ENCODE data around the gene BRD9.

Gene BRD9

GRCh38 chr5:852431-853401 lies 39.9 kb downstream of the BRD9 start:
- no peak overlapping the region for H3K27ac ChIP-seq (ENCODE audit: low read depth, low read length, poor library complexity, severe bottlenecking)
- H3K79me2 ChIP-seq (ENCODE audit: insufficient read depth, low read length), result no peaks in the 10 kb centered on the region
- no peaks in the 10 kb centered on the region for H3K36me3 ChIP-seq (ENCODE audit: insufficient read depth, low read length)
- H3K4me3 ChIP-seq (ENCODE audit: low read depth, low read length, poor library complexity, severe bottlenecking), result no peak overlapping the region
- TF ChIP-seq EZH2 (IDR thresholded peaks at IDR 0.05; ENCODE audit: borderline replicate concordance, low read length), result no peak
- TF ChIP-seq, protein P1, sequence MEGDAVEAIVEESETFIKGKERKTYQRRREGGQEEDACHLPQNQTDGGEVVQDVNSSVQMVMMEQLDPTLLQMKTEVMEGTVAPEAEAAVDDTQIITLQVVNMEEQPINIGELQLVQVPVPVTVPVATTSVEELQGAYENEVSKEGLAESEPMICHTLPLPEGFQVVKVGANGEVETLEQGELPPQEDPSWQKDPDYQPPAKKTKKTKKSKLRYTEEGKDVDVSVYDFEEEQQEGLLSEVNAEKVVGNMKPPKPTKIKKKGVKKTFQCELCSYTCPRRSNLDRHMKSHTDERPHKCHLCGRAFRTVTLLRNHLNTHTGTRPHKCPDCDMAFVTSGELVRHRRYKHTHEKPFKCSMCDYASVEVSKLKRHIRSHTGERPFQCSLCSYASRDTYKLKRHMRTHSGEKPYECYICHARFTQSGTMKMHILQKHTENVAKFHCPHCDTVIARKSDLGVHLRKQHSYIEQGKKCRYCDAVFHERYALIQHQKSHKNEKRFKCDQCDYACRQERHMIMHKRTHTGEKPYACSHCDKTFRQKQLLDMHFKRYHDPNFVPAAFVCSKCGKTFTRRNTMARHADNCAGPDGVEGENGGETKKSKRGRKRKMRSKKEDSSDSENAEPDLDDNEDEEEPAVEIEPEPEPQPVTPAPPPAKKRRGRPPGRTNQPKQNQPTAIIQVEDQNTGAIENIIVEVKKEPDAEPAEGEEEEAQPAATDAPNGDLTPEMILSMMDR (IDR thresholded peaks at IDR 0.05; ENCODE audit: low read length), result no peak
- H3K9me2 ChIP-seq (ENCODE audit: low read depth, low read length), result no peaks in the 10 kb centered on the region
- H4K20me1 ChIP-seq (ENCODE audit: insufficient read depth, low read length), result no peaks in the 10 kb centered on the region
- H3K4me1 ChIP-seq (ENCODE audit: insufficient read depth, low read length, severe bottlenecking), result no peaks in the 10 kb centered on the region
- no peak overlapping the region for H2AFZ ChIP-seq (ENCODE audit: low read length)
- no peaks in the 10 kb centered on the region for H3K27me3 ChIP-seq (ENCODE audit: insufficient read depth, low read length)
- H3K9ac ChIP-seq (ENCODE audit: low read length), result no peak overlapping the region
- H3K4me2 ChIP-seq (ENCODE audit: low read length), result no peak overlapping the region
- no peaks in the 10 kb centered on the region for H3F3A ChIP-seq (ENCODE audit: insufficient read depth, low read length)
- H3K9me3 ChIP-seq (ENCODE audit: low read length), result no peaks in the 10 kb centered on the region

- H3K9me3 ChIP-seq (ENCODE audit: low read length), result no peaks in the 10 kb centered on the region
- H3K27me3 ChIP-seq (ENCODE audit: insufficient read depth, low read length), result no peaks in the 10 kb centered on the region
- no peaks in the 10 kb centered on the region for H3K4me1 ChIP-seq (ENCODE audit: insufficient read depth, low read length, severe bottlenecking)
- no peaks in the 10 kb centered on the region for H3K9me2 ChIP-seq (ENCODE audit: low read depth, low read length)
- no peaks in the 10 kb centered on the region for H3K79me2 ChIP-seq (ENCODE audit: insufficient read depth, low read length)
- H3K4me2 ChIP-seq (ENCODE audit: low read length), result no peak overlapping the region
- no peak for TF ChIP-seq EZH2 (IDR thresholded peaks at IDR 0.05; ENCODE audit: borderline replicate concordance, low read length)
- TF ChIP-seq, protein P1 (IDR thresholded peaks at IDR 0.05; ENCODE audit: low read length), result no peak
- no peak overlapping the region for H3K9ac ChIP-seq (ENCODE audit: low read length)
- H4K20me1 ChIP-seq (ENCODE audit: insufficient read depth, low read length), result no peaks in the 10 kb centered on the region
- no peak overlapping the region for H3K27ac ChIP-seq (ENCODE audit: low read depth, low read length, poor library complexity, severe bottlenecking)
- H3K36me3 ChIP-seq (ENCODE audit: insufficient read depth, low read length), result no peaks in the 10 kb centered on the region
- H3K4me3 ChIP-seq (ENCODE audit: low read depth, low read length, poor library complexity, severe bottlenecking), result no peak overlapping the region
- H2AFZ ChIP-seq (ENCODE audit: low read length), result no peak overlapping the region
- no peaks in the 10 kb centered on the region for H3F3A ChIP-seq (ENCODE audit: insufficient read depth, low read length)
Observed at GRCh38 chr5:852018-852417, 40.6 kb downstream of the BRD9 start.

- TF ChIP-seq, protein P1 (IDR thresholded peaks at IDR 0.05; ENCODE audit: low read length), result no peak
- TF ChIP-seq EZH2 (IDR thresholded peaks at IDR 0.05; ENCODE audit: borderline replicate concordance, low read length), result no peak
- Histone ChIP-seq H3K4me3 (ENCODE audit: low read depth, low read length, poor library complexity, severe bottlenecking) (no peak overlapping the region), H4K20me1 (ENCODE audit: insufficient read depth, low read length) (no peaks in the 10 kb centered on the region), H3K4me1 (ENCODE audit: insufficient read depth, low read length, severe bottlenecking) (no peaks in the 10 kb centered on the region), H3F3A (ENCODE audit: insufficient read depth, low read length) (no peaks in the 10 kb centered on the region), H3K4me2 (ENCODE audit: low read length) (no peak overlapping the region), H2AFZ (ENCODE audit: low read length) (no peak overlapping the region), H3K9me3 (ENCODE audit: low read length) (no peaks in the 10 kb centered on the region), H3K27me3 (ENCODE audit: insufficient read depth, low read length) (no peaks in the 10 kb centered on the region), H3K9ac (ENCODE audit: low read length) (no peak overlapping the region), H3K9me2 (ENCODE audit: low read depth, low read length) (no peaks in the 10 kb centered on the region), H3K27ac (ENCODE audit: low read depth, low read length, poor library complexity, severe bottlenecking) (no peak overlapping the region), H3K36me3 (ENCODE audit: insufficient read depth, low read length) (no peaks in the 10 kb centered on the region), H3K79me2 (ENCODE audit: insufficient read depth, low read length) (no peaks in the 10 kb centered on the region)
Observed at GRCh38 chr5:851553-851952, 41.0 kb downstream of the BRD9 start.
